ENCODE measurements around the gene SALL2.

SALL2 gene

DNA sequence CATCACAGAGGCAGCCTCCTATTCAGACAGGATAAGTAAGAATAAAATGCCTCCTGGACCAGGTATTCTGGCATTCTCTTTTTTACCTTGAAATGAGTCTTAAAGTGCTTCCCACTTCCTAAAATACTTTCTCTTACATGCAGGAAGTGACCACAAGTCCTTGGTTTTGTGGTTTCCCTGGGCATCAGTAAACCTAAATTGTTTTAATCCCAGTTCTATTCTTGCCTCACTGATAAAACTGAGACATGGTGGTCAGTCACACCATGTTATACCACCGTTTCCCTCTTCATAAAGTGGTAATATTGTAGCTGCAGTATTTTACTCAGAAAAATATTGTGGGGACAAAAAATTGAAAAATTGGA, 1.2 kb upstream of the SALL2 start:
- DNase-seq, result no peak

DNA sequence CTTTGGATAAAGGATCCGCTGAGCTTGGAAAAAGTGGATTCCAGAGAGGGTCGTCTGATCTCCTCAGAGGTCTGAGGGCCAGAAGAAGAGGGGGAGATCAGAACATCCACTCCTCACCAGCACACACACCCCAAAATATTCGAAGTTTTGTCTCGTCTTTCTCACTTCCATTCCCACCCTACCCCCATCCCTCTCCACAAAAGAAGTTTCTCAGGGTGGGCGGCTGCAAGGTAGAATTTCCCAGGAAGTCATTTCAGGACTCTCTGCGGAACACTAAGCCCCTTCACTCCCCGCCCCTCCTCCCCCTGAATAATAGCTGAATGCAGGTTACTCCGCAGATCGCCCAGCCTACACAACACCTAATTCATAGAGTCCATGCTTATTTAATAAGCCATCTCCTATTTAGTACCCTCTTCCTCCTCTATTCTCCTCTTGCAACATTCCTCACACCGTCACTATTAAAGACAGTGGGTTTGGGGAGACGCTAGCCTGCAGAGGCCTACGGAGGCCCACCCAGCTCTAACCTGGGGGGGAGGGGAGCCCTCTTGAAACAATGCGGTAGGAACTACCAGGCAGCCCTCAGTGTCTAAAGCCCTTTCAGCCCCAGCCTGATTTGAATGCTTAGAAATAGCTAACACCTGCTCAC, 649 bp upstream of the SALL2 start:
- no peak for DNase-seq

- DNase-seq, result no peak
Measured at GRCh38 chr14:21525571-21525961, 580 bp downstream of the SALL2 start.

DNA sequence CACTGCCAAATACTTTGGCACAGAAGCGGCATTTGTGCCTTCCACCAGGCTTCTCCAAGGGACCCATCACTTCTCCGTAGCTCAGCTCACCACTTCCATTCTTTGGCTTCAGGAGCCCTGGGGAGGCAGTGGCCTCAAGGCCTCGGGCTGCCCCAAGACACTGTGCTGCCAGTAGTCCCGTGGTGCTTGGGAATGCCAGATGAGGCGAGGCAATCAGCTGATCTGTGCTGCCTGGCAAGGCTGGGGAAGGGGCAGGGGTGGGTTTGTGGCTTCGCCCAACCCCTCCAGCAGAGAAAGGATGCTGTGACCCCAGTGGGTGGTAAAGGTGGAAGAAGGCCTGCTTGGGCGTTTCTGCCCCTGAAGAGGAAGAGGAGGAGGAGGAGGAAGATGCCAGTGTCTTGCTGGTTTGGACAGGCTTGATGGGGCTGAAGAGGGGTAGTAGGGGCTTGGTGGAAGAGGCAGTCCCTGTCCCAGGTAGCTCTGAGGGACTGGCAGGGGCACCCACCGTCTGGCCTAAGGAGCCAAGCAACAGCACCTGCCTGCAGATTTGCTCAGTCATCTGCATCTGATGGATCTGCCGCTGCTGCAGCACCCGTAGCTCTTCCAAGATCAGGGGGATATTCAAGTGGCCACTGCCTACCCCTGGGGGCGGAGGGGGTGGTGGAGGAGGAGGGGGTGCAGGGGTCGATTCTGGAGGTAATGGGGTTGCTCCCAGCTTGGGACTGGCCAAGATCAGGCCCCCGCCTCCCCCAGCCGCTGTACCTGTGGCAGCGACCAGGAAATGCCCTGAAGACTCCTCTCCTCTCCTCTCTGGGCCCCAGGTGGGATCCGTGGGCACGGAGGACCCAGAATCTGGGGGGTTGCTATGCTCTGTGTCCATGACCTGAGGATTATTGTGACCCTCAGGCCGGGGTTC, 1.3 kb downstream of the SALL2 start:
- no peak for DNase-seq

GRCh38 chr14:21523203-21523602, 2.9 kb downstream of the SALL2 start:
- no peak for DNase-seq

- no peak for DNase-seq
Measured at GRCh38 chr14:21521501-21521900, 4.6 kb downstream of the SALL2 start.

- no peak for DNase-seq
Measured at GRCh38 chr14:21520767-21521166, 5.4 kb downstream of the SALL2 start.

GRCh38 chr14:21518725-21519124, 7.4 kb downstream of the SALL2 start:
- no peak for DNase-seq

DNA sequence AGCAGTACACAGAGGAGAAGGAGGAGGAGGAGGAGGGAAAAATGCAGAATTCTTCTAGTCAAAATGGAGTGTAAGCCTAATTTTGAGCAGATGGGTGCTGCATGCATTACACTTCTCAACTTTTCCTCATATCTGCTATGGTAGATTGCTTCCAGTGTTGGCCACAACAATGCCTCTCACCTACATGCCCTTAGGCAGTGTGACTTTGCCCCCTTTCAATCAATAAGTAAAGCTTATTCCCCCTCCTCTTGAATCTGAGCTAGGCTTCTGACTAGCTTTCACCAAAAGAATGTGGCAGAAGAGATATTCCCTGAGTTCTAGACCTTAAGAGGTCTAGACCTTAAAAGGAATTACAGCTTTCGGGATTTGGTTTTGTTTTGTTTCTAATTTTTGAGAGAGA, 11.8 kb downstream of the SALL2 start:
- no peak for DNase-seq

- peak; percentile 99 for DNase-seq
Measured at GRCh38 chr14:21510735-21511657, 15.2 kb downstream of the SALL2 start, which contains the start of gene METTL3. Gene METTL3 (minus strand): TSS chr14:21511340. CDS start chr14:21511223, 117 bp downstream.

DNA sequence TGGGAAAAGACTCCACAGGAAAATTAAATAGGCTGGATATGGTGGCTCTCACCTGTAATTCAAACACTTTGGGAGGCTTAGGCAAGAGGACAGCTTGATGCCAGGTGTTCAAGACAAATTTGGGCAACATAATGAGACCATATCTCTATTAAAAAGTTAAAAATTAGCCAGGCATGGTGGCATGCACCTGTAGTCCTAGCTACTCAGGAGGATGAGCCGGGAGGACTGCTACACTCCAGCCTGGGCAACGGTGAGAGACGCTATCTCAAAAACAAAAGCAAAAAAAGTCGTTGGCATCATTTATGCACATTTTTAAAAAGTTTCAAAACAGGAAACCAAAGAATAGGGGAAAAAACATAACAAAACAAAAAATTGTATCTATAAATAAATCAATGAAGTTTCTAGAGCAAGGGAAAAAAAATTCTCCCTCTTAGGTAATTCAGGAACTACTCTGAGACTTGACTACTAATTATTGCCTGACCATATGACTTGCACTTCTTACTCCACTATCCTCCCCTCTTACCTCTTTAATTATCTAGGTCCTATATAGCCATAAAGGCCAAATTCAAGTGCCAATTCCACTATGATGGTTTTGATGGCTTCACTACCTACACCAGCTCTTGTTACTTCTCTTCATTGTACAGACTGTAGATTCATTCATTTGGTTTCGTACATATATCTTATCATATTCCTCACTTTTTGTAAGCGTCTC, 16.6 kb downstream of the SALL2 start:
- no peak for DNase-seq

GRCh38 chr14:21506557-21506956, 19.6 kb downstream of the SALL2 start:
- no peak for DNase-seq

GRCh38 chr14:21505012-21505553, 21.1 kb downstream of the SALL2 start:
- no peak for DNase-seq

- no peak for DNase-seq
Measured at GRCh38 chr14:21503376-21503775, 22.8 kb downstream of the SALL2 start.

- no peak for DNase-seq
Measured at GRCh38 chr14:21501568-21501967, 24.6 kb downstream of the SALL2 start.

DNA sequence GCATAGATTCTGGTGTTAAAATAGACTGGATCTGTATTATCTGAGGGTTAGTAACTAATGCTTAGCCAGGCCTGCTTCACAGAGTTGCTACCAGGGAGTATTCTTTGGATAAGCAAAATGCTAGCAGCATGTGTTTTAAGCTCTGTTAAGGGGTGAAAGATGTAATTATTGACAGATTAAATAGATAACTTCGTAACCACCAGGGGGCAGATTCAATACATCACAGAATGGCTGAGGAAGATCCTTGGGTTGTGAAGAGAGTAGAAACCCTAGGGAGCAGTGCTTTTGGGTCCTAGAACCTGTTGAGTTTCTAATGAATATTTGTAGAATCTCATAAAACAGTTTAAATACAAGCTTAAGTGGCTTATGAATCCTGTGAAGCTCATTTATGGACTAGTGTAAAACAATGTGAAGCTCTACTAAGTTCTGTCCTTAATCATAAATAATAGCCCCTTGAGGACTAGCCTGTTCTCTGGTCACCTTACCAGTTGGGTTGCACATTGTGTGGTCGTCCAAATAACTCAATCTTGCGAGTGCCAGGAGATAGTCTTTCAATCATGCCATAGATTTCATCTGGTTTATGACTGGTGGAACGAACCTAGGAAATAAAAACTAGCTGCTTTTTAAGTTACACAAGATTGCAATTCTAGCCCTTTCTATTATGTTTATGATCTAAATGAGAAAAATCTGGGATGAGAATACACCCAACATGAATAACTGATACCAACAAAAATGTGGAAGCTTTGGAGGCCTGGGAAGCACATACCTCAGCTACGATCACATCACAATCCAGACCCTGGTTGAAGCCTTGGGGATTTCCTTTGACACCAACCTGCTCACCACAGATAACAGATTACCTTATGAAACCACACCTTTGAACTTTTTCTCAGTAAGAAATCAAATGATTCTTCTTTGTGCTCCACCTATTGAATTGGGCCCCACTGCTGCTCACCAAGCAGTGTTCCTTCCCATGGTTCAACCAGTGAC, 27.3 kb downstream of the SALL2 start:
- DNase-seq, result peak; percentile 71

DNA sequence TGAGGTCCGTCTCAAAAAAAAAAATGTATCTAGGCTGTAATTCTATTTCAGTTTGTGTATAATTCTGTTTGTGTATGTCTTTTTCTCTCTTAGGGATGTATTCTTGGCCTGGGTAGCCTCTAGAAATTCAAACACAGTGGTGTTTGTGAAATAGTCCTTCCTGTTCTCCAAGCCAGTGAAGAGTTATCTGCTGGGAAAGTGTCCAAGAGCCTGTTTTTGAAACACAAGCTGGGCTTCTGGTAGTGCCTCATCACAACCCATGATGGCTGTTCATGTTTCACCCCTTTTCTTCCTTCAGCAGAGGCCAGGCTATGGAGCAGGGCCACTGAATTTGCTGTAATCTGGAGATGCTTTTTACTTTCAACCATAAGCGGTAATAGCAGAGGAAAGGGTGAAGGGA, 29.7 kb downstream of the SALL2 start:
- no peak for DNase-seq

DNA sequence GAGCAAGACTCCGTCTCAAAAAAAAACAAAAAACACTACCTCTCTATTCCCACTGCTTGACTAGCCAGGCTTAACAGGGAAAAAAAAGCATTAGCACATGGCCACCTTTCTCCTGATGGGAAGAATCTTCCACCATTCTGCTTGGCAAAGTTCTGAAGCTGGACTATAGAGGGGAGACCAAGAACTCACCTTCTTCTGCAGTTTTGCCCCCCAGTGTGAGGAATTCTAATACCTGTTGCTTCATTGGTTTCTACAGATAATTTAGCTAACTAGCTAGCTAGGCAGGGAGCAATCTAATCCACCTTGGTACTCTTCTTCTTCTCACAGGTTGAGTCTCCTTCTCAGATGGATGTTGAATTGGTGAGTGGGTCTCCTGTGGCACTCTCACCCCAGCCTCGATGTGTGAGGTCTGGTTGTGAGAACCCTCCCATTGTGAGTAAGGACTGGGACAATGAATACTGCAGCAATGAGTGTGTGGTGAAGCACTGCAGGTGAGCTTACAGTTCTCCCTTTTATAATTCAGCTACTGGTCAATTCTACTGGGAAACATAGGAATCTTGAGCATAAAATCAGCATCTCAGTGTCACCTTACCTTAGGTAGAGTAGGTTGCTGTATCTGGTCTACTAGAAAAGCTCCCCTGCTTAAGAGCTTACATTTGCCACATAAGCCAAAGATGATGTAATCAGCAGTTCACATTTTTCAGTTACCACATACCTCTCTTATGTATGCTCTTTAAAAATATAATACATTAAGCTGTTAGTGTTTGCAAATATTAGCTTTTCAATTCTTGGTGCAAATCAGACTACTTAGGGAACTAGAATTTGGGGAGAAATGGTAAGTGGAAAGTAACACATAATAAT, 31.0 kb downstream of the SALL2 start:
- DNase-seq, result no peak

DNA sequence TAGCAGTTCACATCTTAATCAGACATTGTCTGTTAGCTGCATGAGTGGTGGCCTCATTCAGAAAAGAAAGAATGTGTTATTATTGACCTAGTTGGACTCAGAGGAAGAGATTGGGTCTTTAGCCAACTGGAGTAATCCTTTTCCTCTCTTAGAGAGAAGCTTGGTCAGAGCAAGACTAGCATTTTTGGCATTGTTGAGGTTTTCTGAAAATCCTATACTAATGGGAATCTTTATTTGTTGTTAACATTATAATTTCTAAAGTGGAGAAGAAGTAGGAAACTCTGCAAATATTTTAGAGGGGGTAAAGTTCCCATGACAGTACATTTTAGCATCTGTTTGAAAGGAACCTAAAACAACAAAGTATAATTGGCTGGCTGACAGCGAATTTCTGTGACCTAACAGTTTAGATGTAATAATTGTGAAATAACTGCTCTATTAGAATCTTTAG, 39.5 kb downstream of the SALL2 start:
- no peak for DNase-seq

Measured in kidney glomerular epithelial cell (primary cell).